ENCODE measurements around the gene VCAM1. TPM values are rescaled to one million over a fixed set of nuclear protein-coding genes. Genes with fewer than 3 reads are reported as not detected.
"Not testable (repeated sequence)": the region's sequence is repeated elsewhere in the genome, so short reads cannot be mapped to it uniquely, and the experiment has no call there.

The VCAM1 gene
- polyA plus RNA-seq, 3 donors from 2014 or later, result not detected

DNA sequence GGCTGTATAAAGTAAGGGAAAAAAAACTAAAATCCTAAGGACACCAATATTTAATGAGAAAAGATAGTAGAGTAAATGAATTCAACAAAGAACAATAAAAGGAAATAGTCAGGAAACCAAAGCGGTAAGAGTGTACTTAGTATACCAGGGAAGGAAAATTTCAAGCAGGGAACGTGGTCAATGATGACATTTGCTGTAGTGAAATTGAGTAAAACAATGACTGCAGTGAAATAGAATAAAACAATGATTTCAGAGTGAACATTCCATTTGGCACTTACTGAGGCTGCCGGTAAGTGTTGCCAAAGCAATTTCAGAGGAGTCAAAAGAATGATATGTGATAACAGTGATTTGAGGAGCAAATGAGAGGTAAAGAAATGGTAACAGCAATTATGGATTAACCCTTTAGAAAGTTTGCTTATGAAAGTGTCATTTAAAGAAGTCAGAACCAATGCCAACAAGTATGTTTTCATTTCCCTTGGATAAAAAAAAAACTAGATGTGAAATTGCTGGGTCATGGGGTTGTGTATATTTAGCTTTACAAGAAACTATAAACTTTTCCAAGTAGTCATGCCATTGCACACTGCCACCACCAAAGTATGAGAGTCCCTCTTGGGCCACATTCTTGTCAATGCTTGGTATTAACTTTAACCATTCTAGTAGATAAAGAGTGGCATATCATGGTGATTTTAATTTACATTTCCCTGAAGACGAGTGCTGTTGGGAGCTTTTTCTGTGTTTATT, 50.5 kb downstream of the VCAM1 start:
- H3K36me3 Mint-ChIP-seq, result no peaks in the 10 kb centered on the region
- no peak overlapping the region for H3K27ac Mint-ChIP-seq
- no peaks in the 10 kb centered on the region for H3K9me3 Mint-ChIP-seq

DNA sequence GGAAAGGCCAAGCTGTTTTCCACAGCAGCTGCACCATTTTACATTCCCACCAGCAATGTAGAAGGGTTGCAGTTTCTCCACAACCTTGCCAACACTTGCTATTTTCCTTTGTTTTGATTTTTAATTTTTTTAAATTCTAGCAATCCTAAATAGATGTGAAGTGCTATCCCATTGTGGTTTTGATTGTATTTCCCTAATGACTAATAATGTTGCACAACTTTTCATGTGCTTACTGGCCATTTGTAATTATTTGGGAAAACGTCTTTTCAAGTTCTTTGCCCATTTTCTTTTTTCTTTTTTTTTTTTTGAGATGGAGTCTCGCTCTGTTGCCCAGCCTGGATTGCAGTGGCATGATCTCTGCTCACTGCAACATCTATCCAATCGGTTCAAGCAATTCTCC, 53.9 kb downstream of the VCAM1 start:
- Mint-ChIP-seq H3K9me3 (no peaks in the 10 kb centered on the region), H3K27ac (no peak overlapping the region), H3K27me3 (ENCODE audit: low read depth in 3 of 3) (peaks cover 0 to 4% (median 2%) of the 10 kb centered on the region in 3 donors)

More for the DNA sequence above, 50.5 kb downstream of the VCAM1 start:
- no peak overlapping the region for H3K4me3 Mint-ChIP-seq
- no peaks in the 10 kb centered on the region for H3K4me1 Mint-ChIP-seq
- DNase-seq, result no peak
- peaks cover 0 to 4% (median 2%) of the 10 kb centered on the region in 3 donors for H3K27me3 Mint-ChIP-seq (ENCODE audit: low read depth in 3 of 3)

DNA sequence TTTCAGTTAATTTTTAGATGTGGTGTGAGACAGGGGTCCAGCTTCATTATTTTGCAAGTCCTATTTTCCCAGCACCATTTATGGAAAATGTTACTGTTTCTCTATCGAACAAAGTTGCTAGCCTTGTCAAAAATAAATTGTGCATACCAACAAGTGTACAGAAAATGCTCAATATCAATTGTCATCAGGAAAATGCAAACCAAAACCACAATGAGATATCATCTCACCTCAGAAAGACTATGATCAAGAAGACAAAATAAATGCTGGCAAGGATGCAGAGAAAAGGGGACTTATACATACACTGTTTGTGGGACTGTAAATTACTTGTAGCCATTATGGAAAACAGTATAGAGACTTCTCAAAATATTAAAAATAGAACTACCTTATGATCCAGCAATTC, 54.8 kb downstream of the VCAM1 start:
- no peak for DNase-seq
- no peak overlapping the region for H3K27ac Mint-ChIP-seq
- H3K27me3 Mint-ChIP-seq (ENCODE audit: low read depth in 3 of 3), result peaks cover 0 to 4% (median 2%) of the 10 kb centered on the region in 3 donors
- no peaks in the 10 kb centered on the region for H3K9me3 Mint-ChIP-seq
- H3K4me1 Mint-ChIP-seq, result no peaks in the 10 kb centered on the region
- H3K36me3 Mint-ChIP-seq, result peaks cover 0 to 3% (median 0%) of the 10 kb centered on the region in 3 donors
- no peak overlapping the region for H3K4me3 Mint-ChIP-seq

More for the DNA sequence above, 53.9 kb downstream of the VCAM1 start:
- Mint-ChIP-seq H3K36me3 (no peaks in the 10 kb centered on the region), H3K4me1 (no peaks in the 10 kb centered on the region), H3K4me3 (no peak overlapping the region)
- no peak for DNase-seq

DNA sequence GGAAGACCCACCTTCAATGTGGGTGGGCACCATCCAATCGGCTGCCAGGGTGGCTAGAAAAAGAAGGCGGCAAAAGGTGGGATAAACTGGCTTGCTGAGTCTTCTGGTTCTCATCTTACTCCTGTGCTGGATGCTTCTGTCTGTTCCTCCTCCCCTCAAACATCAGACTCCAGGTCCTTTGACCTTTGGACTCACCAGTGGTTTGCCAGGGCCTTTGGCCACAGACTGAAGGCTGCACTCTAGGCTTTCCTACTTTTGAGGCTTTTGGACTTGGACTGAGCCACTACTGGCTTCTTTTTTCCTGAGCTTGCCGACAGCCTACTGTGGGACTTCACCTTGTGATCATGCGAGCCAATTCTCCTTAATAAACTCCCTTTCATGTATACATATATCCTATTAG, 55.9 kb downstream of the VCAM1 start:
- Mint-ChIP-seq H3K27ac (no peak overlapping the region), H3K4me3 (no peak overlapping the region), H3K9me3 (no peaks in the 10 kb centered on the region), H3K36me3 (peaks cover 0 to 3% (median 0%) of the 10 kb centered on the region in 3 donors), H3K27me3 (ENCODE audit: low read depth in 3 of 3) (peaks cover 0 to 4% (median 3%) of the 10 kb centered on the region in 3 donors), H3K4me1 (no peaks in the 10 kb centered on the region)
- DNase-seq, result no peak

DNA sequence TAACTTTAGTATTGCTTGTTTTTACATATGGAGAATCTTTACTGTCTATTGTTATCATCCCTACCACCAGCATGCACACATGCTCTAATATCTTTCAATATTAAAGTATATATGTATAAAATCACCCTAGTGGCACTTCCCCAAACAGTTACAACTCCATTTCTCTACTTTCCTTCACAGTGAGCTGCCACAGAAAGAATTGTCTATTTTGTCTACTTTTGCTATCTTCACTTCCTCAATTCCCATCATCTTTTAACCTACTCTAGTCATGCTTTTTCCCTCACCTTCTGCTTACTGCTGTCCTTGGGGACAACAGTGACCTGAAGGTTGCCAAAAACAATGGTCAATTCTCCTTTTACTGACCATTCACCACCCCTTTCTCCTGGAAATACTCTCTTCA, 59.2 kb downstream of the VCAM1 start:
- peaks cover 0 to 2% (median 0%) of the 10 kb centered on the region in 6 donors for H3K9me3 Mint-ChIP-seq
- no peak overlapping the region for H3K27ac Mint-ChIP-seq
- H3K4me1 Mint-ChIP-seq, result no peaks in the 10 kb centered on the region

DNA sequence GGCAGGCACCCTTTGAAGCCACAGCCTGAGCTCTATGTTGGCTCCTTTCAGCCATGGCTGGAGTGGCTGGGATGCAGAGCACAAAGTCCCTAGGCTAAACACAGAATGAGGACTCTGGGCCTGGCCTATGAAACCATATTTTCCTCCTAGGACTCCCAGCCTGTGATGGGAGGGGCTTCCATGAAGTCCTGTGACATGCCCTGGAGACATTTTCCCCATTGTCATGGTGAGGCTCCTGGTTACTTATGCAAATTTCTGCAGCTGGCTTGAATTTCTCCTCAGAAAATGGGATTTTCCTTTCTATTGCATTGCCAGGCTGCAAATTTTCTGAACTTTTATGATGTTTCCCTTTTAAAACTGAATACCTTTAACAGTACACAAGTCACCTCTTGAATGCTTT, 61.3 kb downstream of the VCAM1 start:
- H3K9me3 Mint-ChIP-seq, result peaks cover 0 to 2% (median 0%) of the 10 kb centered on the region in 6 donors
- H3K27me3 Mint-ChIP-seq (ENCODE audit: low read depth in 3 of 3), result peaks cover 2 to 3% (median 2%) of the 10 kb centered on the region in 3 donors
- no peak overlapping the region for H3K4me3 Mint-ChIP-seq
- no peak overlapping the region for H3K27ac Mint-ChIP-seq
- H3K36me3 Mint-ChIP-seq, result peaks cover 0 to 3% (median 3%) of the 10 kb centered on the region in 3 donors
- DNase-seq, result no peak
- H3K4me1 Mint-ChIP-seq, result peaks cover 5 to 7% of the 10 kb centered on the region in 2 donors

More for the DNA sequence above, 59.2 kb downstream of the VCAM1 start:
- peaks cover 0 to 3% (median 2%) of the 10 kb centered on the region in 3 donors for H3K27me3 Mint-ChIP-seq (ENCODE audit: low read depth in 3 of 3)
- H3K36me3 Mint-ChIP-seq, result peaks cover 0 to 3% (median 3%) of the 10 kb centered on the region in 3 donors
- DNase-seq, result no peak
- H3K4me3 Mint-ChIP-seq, result no peak overlapping the region

DNA sequence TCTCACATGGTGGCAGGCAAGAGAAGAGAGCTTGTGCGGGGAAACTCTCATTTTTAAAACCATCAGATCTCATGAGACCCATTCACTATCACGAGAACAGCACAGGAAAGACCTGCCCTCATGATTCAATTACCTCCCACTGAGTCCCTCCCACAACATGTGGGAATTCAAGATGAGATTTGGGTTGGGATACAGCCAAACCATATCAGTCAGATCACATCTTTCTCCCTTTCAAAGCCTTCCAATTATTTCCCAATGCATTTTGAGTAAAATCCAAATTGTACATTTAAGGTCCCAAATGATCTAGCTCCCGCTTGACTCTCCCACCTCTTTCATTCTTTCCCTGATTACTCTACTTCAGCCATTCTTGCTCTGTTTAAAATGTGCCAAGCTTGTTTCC, 62.2 kb downstream of the VCAM1 start:
- H3K9me3 Mint-ChIP-seq; H3K4me3 Mint-ChIP-seq; H3K4me1 Mint-ChIP-seq; H3K27me3 Mint-ChIP-seq (ENCODE audit: low read depth in 3 of 3); H3K27ac Mint-ChIP-seq; DNase-seq; H3K36me3 Mint-ChIP-seq: not testable (repeated sequence)

DNA sequence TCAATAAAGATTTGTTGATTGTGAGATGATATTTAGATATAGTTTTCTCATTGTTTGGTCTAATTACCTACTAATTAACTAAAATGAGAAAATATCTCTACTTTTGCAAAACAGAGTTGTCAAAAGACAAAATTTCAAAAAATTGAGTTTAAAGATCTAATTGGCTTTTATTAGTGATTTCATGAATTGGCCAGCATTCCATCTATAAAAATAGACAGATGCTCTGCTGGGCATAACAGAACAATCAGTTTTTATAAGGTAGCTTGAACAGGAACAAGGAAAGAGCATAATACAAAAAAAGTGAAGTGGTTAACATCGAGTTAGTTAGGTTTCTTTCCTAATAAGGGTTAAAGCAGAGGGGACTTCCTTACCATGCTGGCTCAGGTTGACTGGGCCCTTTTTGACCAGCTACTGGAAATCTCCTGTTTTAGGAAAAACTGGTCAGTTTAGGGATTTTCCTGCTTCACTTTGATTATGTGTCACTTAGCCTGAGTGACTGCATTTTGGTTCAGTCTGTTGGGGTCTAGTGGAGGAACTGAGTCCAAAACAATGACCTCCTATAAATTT, 63.0 kb downstream of the VCAM1 start:
- peaks cover 0 to 2% (median 0%) of the 10 kb centered on the region in 6 donors for H3K9me3 Mint-ChIP-seq
- no peak overlapping the region for H3K4me3 Mint-ChIP-seq
- peaks cover 5 to 9% of the 10 kb centered on the region in 2 donors for H3K4me1 Mint-ChIP-seq
- no peak overlapping the region for H3K27ac Mint-ChIP-seq
- peaks cover under 1 to 3% (median 3%) of the 10 kb centered on the region in 3 donors for H3K27me3 Mint-ChIP-seq (ENCODE audit: low read depth in 3 of 3)
- peaks cover 0 to 3% (median 3%) of the 10 kb centered on the region in 3 donors for H3K36me3 Mint-ChIP-seq
- DNase-seq, result no peak

DNA sequence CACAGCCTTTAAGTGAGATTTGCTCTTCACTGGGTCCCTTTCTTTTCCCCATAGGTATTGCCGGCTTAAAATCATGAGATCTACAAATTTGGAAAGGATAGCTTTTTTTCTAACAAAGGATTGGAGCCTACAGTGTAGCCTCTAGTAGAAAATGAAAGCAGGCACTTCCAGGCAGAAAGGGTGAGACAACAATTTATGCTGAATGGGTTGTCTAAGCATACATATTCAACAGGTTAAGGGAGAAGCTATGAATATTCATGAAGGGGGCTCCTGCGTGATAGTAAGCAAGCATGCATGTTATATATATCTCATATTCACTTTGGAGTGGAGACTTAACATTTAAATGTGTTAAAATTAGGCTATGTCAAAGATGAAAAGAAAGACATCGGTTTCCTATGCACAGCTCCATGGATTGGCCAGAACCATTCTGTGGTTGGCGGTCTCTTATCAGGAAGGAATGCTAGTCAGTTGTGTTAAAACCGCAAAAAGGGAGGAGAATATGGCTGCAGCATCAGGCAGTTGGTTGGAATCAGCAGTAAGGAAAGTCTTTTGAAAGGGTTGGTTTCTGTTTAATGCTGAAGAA, 66.0 kb downstream of the VCAM1 start:
- peak overlapping the region in 1 of 6 donors; percentile 9 for H3K27ac Mint-ChIP-seq
- DNase-seq, result peak in 1 of 3 donors; percentile 1
- H3K27me3 Mint-ChIP-seq (ENCODE audit: low read depth in 3 of 3), result peaks cover 2 to 5% (median 4%) of the 10 kb centered on the region in 3 donors
- H3K4me3 Mint-ChIP-seq, result peak overlapping the region in 2 of 5 donors; percentile 18 to 54
- H3K9me3 Mint-ChIP-seq, result peaks cover 0 to 2% (median 0%) of the 10 kb centered on the region in 6 donors
- H3K4me1 Mint-ChIP-seq, result peaks cover 5 to 9% of the 10 kb centered on the region in 2 donors
- peaks cover 0 to 3% (median 0%) of the 10 kb centered on the region in 3 donors for H3K36me3 Mint-ChIP-seq

DNA sequence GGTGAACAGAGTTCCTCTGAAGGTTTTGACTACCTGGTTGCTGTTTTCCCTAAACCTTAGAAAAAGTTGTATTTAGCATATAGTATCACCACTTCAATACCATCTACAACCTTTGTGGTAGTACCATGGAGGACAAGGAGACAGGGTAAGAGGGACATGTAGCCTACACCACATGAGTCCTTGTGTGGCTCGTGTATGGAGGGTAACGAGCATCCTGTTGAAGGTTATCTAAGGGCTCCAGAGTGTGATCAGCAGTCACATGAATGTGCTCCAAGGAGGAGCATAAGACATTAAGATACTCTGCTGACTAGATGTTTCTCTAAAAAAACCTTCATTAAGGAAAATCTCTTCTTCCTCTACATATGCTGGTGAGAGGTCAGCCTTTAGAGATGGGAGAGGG, 67.3 kb downstream of the VCAM1 start:
- peaks cover 5 to 9% of the 10 kb centered on the region in 2 donors for H3K4me1 Mint-ChIP-seq
- H3K27me3 Mint-ChIP-seq (ENCODE audit: low read depth in 3 of 3), result peaks cover 2 to 5% (median 4%) of the 10 kb centered on the region in 3 donors
- no peak overlapping the region for H3K27ac Mint-ChIP-seq
- H3K9me3 Mint-ChIP-seq, result peaks cover 0 to 2% (median 0%) of the 10 kb centered on the region in 6 donors
- DNase-seq, result no peak
- no peak overlapping the region for H3K4me3 Mint-ChIP-seq
- peaks cover 0 to 3% (median 0%) of the 10 kb centered on the region in 3 donors for H3K36me3 Mint-ChIP-seq

Other genes starting within 250 kb of the VCAM1 start
- gene GPR88, start 181.6 kb upstream of the VCAM1 start, polyA plus RNA-seq, result not detected
- 1 to 10 TPM; 5.2 to 9.9 (median 8.4) TPM for gene EXTL2, start 175.1 kb downstream of the VCAM1 start, polyA plus RNA-seq
- gene SLC30A7, start 176.3 kb downstream of the VCAM1 start, polyA plus RNA-seq, result 10 to 100 TPM; 12.3 to 18.2 (median 14.6) TPM

Data from immature natural killer cell (primary cell).